HuH-7.5 (cell line): Measurements from ENCODE around the gene MRPS10.
"Not testable (repeated sequence)": the region's sequence is repeated elsewhere in the genome, so short reads cannot be mapped to it uniquely, and the experiment has no call there.

ENCODE experiments used
- DNase-seq: peaks from one replicate; pipeline ENCODE4 v3.0.0; 2011; ENCODE audit warnings: low spot score

The MRPS10 gene

DNA sequence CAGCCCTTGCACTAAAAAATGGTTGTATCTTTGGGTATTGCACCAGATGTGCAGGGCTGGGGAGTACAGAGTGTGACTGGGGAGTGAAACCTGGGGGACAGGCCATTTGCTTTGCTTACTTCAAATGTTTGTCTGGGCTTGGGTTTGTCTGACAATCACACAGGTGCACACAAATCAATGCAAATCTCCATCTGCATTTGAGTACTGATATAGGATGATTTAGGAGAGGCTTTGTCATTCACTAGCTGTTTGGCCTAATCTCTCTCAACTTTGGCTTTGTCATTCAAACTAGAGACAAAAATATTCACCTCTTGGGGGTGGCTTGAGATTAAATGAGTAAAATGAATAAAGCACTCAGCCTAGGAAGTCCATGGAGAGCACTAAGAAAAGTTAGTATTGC is 40.7 kb downstream of the MRPS10 start:
- DNase-seq: no peak

DNA sequence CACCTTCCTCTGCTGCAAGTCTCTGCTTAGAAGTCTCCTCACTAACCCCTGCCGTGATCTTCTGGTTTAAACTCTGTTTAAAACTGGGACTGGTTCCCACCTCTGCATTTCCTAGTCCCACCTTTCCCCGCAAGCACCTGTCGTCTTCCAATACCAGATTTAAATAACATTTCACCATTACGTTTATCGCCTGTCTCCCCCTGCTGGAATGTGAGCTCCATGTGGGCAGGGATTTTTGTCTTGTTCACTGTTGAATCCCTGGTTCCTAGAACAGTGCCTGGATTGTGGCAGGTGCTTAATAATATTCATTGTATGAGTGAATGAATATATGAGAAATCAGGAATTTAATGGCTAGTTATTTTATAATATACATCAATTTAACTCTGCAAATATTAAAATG is 41.8 kb downstream of the MRPS10 start:
- DNase-seq: no peak

DNA sequence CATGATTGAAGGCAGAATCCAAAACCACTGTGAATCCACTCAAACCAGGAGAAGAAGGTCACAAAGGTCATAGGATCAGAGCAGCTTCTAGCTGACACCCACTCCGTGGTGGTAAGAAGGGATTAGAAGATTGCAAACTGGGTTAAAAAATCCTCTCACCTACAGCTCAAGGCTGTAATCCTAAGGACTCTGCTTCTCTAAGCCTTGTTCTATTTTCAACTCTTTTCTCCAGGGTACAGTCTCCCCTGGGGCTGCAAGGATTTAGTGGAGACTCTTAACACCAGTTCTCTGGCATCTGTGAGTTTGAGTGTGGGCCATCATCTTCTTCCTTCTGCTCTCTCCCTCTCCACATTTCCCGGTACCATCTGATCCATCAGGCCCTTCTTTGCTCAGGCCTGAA is 44.6 kb downstream of the MRPS10 start, which contains the start of gene GUCA1A:
GUCA1A (plus strand) TSS at position 264 of the 400 bp plus-strand sequence. CDS start 250 bp downstream, outside the sequence.
- DNase-seq: no peak

DNA sequence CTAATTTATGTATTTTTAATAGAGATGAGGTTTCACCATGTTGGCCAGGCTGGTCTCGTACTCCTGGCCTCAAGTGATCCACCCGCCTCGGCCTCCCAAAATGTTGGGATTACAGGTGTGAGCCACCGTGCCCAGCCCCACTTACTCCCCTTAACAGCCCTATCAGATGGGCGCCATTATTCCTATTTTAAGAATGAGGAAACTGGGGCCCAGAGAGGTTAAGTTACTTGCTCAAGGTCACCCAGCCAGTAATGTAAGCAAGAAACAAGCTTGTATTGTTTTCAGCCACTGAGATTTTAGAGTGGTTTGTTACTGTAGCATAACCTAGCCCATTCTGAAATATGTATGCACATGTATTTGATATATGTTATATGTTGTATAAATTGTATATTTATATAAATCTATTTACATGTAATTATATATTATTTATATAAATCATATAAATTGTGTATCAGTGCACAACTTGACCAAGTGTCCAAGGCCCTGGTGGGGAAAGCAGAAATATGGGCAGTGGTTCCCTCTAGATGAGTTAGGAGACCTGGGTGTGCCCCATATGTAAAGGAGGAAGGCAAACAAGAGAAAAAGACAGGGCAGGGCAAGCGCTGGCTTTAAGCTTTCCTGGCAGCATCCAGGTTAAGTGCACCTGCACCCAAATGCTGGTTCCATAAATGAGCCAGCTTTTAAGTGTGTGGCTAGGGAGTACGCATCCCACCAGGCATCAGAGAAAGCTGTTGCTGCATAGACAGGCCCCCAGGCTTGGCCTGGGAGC is 45.7 kb downstream of the MRPS10 start:
- no peak for DNase-seq

DNA sequence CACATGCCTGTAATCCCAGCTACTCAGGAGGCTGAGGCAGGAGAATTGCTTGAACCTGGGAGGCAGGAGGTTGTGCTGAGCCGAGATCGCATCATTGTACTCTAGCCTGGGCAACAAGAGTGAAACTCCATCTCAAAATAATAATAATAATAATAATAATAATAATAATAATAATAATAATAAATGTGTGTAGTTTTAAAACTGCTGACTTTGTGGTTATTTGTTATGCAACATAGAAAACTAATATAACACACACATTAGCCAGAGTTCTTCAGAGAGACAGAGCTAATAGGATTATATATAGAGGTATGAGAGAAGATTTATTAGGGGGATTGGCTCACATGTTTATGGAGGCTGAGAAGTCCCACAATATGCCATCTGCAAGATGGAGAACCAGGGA is 47.9 kb downstream of the MRPS10 start:
- DNase-seq: not testable (repeated sequence)

DNA sequence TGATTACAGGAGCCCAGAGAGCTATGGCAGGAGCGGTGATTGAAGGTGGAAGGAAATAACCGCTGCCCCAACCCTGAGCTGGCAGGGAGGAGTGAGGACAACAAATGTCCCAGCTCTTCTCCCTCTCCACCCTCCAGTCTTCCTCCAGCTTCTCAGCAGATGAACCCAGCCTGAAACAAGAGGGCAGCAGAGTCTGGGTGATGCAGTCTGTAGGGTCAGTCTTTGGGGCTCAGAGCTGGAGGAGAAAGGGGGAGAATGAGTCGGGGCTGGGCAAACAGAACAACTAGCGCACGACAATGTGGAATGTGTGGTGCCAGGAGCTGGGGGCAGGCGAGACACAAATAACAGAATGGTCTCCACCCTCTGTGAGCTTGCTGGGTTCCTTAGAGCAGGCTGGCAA is 49.0 kb downstream of the MRPS10 start:
- DNase-seq: no peak

DNA sequence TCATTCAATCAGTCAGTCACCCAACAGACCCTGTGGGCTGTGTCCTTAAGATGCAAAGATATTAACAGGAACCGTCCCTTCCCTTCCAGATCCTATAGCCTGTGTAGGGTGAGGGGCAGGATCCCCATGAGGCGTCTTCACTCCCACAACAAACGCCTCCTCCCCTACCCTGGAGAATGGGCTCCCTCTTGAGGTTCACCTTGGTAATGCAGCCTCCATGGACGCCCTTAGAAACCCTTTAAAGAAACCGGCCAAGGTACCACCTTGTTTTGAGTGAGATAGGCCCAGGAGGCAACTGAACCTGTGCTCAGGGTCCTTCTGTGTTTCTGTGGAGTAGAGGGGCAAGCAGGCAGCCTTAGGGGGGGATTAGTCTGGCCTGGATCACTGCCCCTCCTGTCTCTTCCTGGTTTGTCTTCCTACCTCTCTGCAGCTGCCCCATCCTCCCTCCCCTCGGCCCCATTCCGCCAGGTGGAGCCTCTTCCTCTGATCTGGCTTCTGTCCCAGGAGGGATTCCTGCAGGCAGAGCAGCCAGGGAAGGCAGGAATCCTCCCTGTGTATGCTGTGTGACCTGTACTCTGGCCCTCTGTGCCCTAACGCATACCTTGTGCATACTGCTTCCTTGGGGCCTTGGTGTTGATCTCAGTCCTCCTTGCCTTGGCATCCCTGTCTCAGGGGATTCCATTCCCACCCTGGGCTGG is 51.1 kb downstream of the MRPS10 start:
- DNase-seq: peak; percentile 75

DNA sequence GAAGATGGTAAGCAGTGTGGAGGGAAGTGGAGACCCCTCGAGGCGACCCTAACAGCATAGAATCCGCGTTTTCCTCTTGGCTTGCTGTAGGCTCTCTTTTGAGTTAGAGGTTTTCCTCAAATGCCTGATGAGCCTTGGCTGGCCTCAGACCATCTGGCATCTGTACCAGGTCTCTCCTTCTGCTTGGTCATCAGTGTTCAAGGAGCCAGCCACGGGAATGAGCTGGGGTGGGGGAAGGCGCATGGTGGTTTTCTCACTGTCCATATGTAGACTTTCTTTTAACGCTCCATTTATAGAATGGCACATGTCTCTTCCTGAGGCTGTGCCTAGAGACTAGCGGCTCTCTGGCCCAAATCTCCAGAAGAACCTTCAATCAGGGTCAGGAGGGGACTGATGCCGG is 52.6 kb downstream of the MRPS10 start:
- DNase-seq: no peak

DNA sequence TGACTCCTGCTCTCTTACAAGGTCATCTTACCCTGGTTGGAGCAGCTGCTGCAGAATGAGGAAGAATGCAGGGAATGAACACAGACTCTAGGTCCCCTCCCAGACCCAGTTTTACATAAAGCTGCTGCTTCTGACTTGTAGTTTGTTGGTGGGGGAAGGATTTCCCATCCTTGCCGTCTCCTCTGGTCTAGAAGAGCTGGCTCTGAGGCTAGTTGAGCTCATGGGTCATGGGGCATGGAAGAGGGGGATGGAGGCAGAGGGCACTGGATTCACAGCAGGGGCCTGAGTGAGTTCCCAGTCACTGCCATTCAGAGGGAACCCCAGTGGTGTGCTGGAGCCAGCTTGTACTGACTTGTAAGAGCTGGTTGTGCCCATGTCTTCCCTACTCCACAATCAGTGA is 53.7 kb downstream of the MRPS10 start:
- DNase-seq: no peak

DNA sequence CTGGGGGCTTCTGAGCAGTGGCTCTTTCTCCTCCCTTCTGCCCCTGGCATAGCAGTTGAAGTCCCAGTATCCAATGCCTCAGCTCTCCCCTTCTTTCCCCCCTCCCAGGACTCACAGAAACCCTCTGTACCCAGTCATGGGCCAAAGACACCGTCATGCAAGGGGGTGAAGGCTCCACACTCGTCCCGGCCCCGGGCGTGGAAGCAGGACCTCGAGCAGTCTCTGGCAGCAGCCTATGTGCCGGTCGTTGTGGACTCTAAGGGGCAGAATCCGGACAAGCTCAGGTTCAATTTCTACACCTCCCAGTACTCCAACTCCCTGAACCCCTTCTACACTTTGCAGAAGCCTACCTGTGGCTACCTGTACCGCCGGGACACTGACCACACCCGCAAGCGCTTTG is 54.8 kb downstream of the MRPS10 start:
- DNase-seq: no peak

DNA sequence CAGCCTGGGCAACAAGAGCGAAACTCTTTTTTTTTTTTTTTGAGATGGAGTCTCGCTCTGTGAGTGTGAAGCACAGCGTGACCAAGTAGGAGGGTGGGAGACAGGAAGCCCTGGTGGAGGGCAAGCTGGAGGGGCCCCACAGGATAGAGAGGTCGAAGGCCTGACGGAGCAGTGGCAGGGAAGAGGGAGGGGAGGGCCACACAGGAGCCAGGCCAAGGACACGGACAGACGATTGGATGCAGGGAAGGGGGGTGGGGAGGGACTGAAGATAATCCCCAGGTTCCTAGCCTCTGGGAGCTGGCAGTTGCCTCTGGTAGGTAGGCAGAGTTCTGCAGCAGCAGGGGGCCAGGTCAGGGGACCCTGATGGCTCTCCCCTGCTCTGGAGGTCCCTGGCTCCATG is 55.3 kb downstream of the MRPS10 start:
- DNase-seq: no peak

DNA sequence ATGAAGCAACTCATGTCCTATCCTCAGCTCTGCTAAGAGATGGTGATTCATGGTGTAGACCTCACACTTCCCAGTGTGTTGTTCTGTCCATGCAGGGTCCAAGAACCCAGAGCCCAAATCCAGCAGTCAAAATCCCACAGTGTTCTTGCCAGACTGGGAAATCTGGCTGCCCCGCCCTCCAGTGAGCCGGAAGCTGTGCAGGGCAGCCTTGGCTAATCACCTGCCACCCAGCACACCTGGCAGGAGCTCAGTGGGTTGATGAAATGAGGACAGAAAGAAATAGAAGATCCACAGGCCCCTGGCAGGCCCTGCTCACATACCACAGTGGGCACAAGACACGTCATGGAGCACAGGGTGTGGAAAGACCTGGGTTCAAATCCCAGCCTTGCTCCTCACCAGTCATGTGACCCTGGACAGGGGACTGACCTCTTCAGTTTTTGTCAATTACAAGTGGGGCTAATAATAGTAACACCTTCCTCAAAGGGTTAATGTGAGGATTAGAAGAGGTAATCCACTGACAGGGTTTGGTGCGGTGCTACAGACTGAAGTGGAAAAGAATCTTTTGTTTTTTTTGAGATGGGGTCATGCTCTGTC is 58.1 kb downstream of the MRPS10 start:
- DNase-seq: no peak

DNA sequence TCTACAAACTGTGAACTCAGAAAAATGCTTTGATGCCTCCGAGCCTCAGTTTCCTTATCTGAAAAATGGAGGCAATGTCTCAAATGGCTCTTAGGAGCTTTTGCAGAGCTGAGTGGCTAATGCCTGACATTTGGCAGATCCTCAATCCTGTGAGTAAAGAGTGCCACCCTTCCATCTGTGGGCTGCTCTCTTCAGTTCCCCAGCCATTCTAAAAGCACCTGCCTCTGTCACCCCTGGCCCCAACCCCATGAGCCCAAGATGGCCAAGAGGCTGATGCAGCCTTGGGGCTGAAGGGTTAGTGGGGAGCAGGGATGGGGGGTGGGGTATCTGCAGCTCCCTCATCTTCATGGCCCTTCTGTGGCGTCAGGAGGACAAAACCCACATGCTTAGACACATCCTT is 59.0 kb downstream of the MRPS10 start:
- no peak for DNase-seq

DNA sequence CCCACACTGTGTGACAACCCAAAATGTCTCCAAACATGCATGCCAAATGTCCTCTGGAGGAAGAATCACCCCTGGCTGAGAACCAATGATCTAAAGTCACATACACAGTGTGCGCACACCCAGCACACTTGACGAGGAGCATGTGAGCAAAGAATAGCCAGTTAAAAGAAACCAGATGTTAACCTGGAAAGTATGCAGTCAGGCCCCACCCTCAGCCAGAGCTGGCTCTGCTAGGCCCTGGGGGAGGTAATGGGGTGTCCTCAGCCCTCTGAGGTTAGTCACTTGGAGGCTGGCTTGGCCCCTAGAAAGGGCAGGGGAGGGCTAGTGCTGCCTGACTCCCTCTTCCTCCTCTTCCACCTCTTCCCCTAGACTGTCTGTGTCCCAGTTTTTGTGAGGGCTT is 59.6 kb downstream of the MRPS10 start:
- no peak for DNase-seq
